GM23338 (cell line): ENCODE measurements around the gene ATL2. TPM values are rescaled to one million over a fixed set of nuclear protein-coding genes. Genes with fewer than 3 reads are reported as not detected.

Experiments used
- ATAC-seq: fragments of 200-7000 bp; cut with Tn5 transposase; 3 replicates; pipeline ENCODE4 v1.9.1; 2020
- DNase-seq: peaks from one replicate; pipeline ENCODE4 v3.0.0-alpha.2; 2015; ENCODE audit warnings: low spot score
- H2AFZ ChIP-seq: fragments of 200-600 bp; sonication (generic); 2 replicates; pipeline ENCODE4 v1.8.0; 2016; ENCODE audit warnings: antibody characterized with exemption, mild to moderate bottlenecking, moderate library complexity
- H3F3A ChIP-seq: fragments of 200-600 bp; sonication (generic); replicated peaks from 2 replicates; pipeline ENCODE4 v1.8.0; 2017; ENCODE audit warnings: antibody characterized with exemption, mixed run types, low read depth
- H3K27ac ChIP-seq: fragments of 200-600 bp; sonication (generic); 2 replicates; pipeline ENCODE4 v1.6.1; 2016; ENCODE audit warnings: low read depth
- H3K27me3 ChIP-seq: fragments of 200-600 bp; sonication (generic); 2 replicates; pipeline ENCODE4 v1.8.0; 2016; ENCODE audit warnings: mild to moderate bottlenecking, mixed run types, moderate library complexity; ENCODE audit not compliant: insufficient read depth
- H3K36me3 ChIP-seq: fragments of 200-600 bp; sonication (generic); 2 replicates; pipeline ENCODE4 v1.8.0; 2016; ENCODE audit warnings: mild to moderate bottlenecking; ENCODE audit not compliant: insufficient read depth
- H3K4me1 ChIP-seq: fragments of 200-600 bp; sonication (generic); 2 replicates; pipeline ENCODE4 v1.8.0; 2016; ENCODE audit warnings: mild to moderate bottlenecking, moderate library complexity; ENCODE audit not compliant: insufficient read depth
- H3K4me2 ChIP-seq: fragments of 200-600 bp; sonication (generic); 2 replicates; pipeline ENCODE4 v1.7.1; 2017; ENCODE audit warnings: mixed run types
- H3K4me3 ChIP-seq: fragments of 200-600 bp; sonication (generic); 2 replicates; pipeline ENCODE4 v1.6.1; 2016; ENCODE audit warnings: mixed run types
- H3K79me2 ChIP-seq: fragments of 200-600 bp; sonication (generic); replicated peaks from 2 replicates; pipeline ENCODE4 v1.8.0; 2017; ENCODE audit warnings: mild to moderate bottlenecking; ENCODE audit not compliant: insufficient read depth
- H3K9me2 ChIP-seq: fragments of 200-600 bp; sonication (generic); 2 replicates; pipeline ENCODE4 v1.8.0; 2017; ENCODE audit not compliant: insufficient read depth
- H4K20me1 ChIP-seq: fragments of 200-600 bp; sonication (generic); replicated peaks from 2 replicates; pipeline ENCODE4 v1.8.0; 2017; ENCODE audit warnings: mild to moderate bottlenecking; ENCODE audit not compliant: insufficient read depth
- H3K27ac Mint-ChIP-seq: 2 replicates; pipeline ENCODE4 v1.8.0; 2020; ENCODE audit warnings: inconsistent platforms, mild to moderate bottlenecking, moderate library complexity, mixed read lengths
- H3K27me3 Mint-ChIP-seq: 3 replicates; pipeline ENCODE4 v1.8.0; 2022; ENCODE audit warnings: low read depth, mild to moderate bottlenecking, moderate library complexity, mixed read lengths, inconsistent platforms; ENCODE audit not compliant: insufficient read depth, poor library complexity
- H3K36me3 Mint-ChIP-seq: 3 replicates; pipeline ENCODE4 v1.8.0; 2021; ENCODE audit warnings: low read depth, mild to moderate bottlenecking, inconsistent platforms, moderate library complexity, mixed read lengths
- H3K4me1 Mint-ChIP-seq: 3 replicates; pipeline ENCODE4 v1.8.0; 2020; ENCODE audit warnings: mild to moderate bottlenecking, inconsistent platforms, mixed read lengths
- H3K4me3 Mint-ChIP-seq: 3 replicates; pipeline ENCODE4 v1.8.0; 2021; ENCODE audit warnings: moderate library complexity, mild to moderate bottlenecking, inconsistent platforms, mixed read lengths
- H3K9me3 Mint-ChIP-seq: 3 replicates; pipeline ENCODE4 v1.8.0; 2020; ENCODE audit warnings: moderate library complexity, mild to moderate bottlenecking, inconsistent platforms, mixed read lengths
- CREB1 ChIP-seq: fragments of 250-450 bp; sonication (Bioruptor Pico); IDR thresholded peaks from 2 replicates; pipeline ENCODE4 v1.5.0; 2020; ENCODE audit warnings: low read depth, mild to moderate bottlenecking, moderate library complexity
- ETS1 ChIP-seq: IDR thresholded peaks from 2 replicates; pipeline ENCODE4 v1.6.1; 2016; ENCODE audit warnings: antibody characterized with exemption
- JUNB ChIP-seq: IDR thresholded peaks from one replicate; pipeline ENCODE4 v1.6.1; 2016; ENCODE audit warnings: antibody characterized with exemption; ENCODE audit not compliant: unreplicated experiment
- STAT1 ChIP-seq: IDR thresholded peaks from one replicate; pipeline ENCODE4 v1.6.1; 2016; ENCODE audit warnings: antibody characterized with exemption; ENCODE audit not compliant: unreplicated experiment
- ZNF331 ChIP-seq: fragments of 250-450 bp; sonication (Bioruptor Pico); IDR thresholded peaks from 2 replicates; pipeline ENCODE4 v1.5.0; 2020; ENCODE audit warnings: low read depth, mild to moderate bottlenecking, moderate library complexity
- ZNF462 ChIP-seq: fragments of 250-450 bp; sonication (Bioruptor Pico); IDR thresholded peaks from 2 replicates; pipeline ENCODE4 v1.5.0; 2020; ENCODE audit warnings: mild to moderate bottlenecking, moderate library complexity
- polyA plus RNA-seq: library from polyadenylated mRNA; unstranded; fragments of >200 nt; fragmentation: Nextera tagmentation; extraction: Ambion mirVana; gene quantifications from 2 replicates; pipeline ENCODE4 v1.2.1, GENCODE V29; 2016
- total RNA-seq: library from RNA; depleted of rRNA; stranded (reverse); fragments of >200 nt; shearing (Covaris generic); gene quantifications from 2 replicates; pipeline ENCODE4 v1.2.3, GENCODE V29; 2014

ATL2 gene
- total and polyA plus RNA-seq, 2 experiments from 2014 or later, result 30.2 to 140 TPM

DNA sequence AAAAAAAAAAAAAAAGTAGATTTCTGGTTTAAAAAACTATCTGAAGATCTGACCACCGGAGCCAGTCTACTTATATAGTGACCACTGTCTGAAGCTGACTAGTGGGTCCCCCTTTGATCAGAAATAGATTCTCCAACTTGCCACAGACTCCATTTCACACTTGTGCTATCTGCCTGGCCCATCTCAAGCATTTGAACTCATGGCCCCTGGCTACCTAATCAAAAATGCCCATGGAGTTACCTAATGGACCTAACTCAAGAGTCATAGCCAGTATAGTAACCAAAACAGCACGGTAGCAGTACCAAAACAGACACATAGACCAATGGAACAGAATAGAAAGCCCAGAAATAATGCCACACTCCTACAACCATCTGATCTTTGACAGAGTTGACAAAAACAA, 17.0 kb upstream of the ATL2 start (continued):
- TF ChIP-seq ZNF462 (CRISPR knock-in tag), result no peak
- TF ChIP-seq ETS1, result no peak
- no peak for TF ChIP-seq STAT1
- no peak for TF ChIP-seq ZNF331 (CRISPR knock-in tag)
- no peak for TF ChIP-seq JUNB

DNA sequence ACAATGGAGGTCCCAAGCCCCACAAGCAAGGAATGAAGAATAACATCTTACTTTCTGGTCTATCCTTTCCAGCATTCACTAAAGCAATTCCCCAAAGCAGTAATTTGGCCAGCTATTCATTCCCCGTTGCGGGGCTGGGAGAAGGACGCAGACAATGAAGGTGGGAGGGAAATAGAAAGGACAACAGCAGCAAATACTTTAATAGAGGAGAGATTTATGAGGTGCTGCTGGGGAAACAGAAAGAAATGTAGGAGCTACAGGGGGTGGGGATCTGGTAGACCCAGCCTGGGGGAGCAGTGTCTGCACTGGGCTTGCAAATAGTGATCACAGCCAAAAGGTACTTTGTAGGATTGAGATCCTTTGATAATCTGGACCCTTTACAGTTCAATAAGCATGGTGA, 13.9 kb upstream of the ATL2 start:
- Histone ChIP-seq H3K9me2 (peaks cover 2% of the 10 kb centered on the region; the same call in 1 of the 2 replicates), H3K79me2 (no peaks in the 10 kb centered on the region), H3K4me3 (no peak overlapping the region), H3F3A (no peaks in the 10 kb centered on the region), H2AFZ (no peak overlapping the region), H3K27me3 (no peaks in the 10 kb centered on the region), H3K4me2 (no peak overlapping the region), H3K36me3 (no peaks in the 10 kb centered on the region), H4K20me1 (no peaks in the 10 kb centered on the region), H3K27ac (no peak overlapping the region), H3K4me1 (no peaks in the 10 kb centered on the region)
- Mint-ChIP-seq H3K4me3 (no peak overlapping the region), H3K36me3 (no peaks in the 10 kb centered on the region; the same call in 2 of the 3 replicates), H3K27ac (no peak overlapping the region), H3K4me1 (peaks cover 11% of the 10 kb centered on the region), H3K9me3 (no peaks in the 10 kb centered on the region), H3K27me3 (peaks cover 4% of the 10 kb centered on the region)
- ATAC-seq, result no peak
- DNase-seq, result no peak
- TF ChIP-seq ZNF462 (CRISPR knock-in tag) (no peak), CREB1 (CRISPR knock-in tag) (no peak)
